GM15510 (cell line): ENCODE results near the gene METTL24.

Experiments used
- POLR2A ChIP-seq: IDR thresholded peaks from 3 replicates; pipeline ENCODE4 v1.6.1; 2011; ENCODE audit warnings: borderline replicate concordance; ENCODE audit not compliant: insufficient read length; ENCODE audit errors: extremely low read depth

METTL24 gene

DNA sequence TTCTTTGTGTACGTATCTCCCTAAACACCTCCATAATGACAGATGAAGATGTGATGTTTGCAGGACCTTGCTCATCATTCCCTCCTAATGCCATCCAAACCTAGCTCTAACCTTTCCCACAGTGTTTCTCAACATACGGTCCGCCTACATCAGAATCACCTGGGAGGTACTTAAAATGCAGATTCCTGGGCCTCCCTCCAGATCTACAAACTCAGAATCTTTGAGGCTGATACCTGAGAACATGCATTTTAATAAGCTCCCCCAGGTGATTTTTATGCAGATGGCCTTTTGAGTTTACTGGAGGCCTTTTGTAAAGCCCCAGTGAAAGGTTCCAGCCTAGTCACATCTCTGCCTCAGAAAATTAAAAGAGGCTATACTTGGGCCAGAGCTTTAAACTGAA lies 40.5 kb downstream of the METTL24 start:
- no peak for TF ChIP-seq POLR2A

DNA sequence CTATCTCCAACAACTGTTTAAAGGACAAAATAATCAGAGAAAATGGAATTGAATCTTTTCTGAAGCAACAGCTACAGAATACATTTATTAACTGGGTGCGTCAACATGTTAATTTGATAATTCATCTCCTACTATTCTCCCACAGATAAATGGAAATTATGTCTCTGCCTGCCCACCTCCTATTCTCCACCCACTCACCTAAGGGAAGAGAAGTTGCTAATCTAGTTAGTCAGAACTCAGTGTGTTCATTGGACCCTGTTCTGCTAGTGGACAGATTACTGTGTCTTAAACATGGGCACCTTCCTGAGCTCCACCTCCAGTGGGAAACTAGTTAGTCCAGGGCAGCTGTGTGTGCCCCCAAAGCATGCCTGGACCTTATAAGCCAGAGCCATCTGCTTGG lies 41.0 kb downstream of the METTL24 start:
- TF ChIP-seq POLR2A: no peak

DNA sequence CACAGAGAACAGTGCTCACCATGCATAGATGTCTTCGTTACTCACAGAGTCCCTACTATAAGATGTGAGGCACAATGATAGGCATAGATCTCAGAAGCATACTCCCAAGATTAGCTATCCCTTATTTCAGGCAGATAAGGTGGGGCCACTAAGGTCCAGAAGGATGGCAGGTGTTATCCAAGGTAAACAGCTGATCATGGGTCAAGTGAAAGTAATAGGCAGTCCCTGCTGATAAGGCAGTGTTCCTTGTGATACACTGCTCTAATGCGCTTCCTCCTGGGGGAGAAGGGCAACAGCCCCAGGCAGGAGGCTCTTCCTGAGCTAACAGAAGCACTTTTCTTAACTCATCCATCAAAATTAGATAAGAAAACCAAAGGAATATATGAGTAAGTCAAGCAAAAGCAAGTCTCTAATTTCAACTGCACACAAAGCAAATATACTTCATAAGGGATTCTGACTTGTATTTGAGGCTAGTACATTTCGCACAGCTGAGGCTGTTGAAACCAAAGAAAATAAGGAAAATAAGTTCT lies 42.2 kb downstream of the METTL24 start:
- no peak for TF ChIP-seq POLR2A

DNA sequence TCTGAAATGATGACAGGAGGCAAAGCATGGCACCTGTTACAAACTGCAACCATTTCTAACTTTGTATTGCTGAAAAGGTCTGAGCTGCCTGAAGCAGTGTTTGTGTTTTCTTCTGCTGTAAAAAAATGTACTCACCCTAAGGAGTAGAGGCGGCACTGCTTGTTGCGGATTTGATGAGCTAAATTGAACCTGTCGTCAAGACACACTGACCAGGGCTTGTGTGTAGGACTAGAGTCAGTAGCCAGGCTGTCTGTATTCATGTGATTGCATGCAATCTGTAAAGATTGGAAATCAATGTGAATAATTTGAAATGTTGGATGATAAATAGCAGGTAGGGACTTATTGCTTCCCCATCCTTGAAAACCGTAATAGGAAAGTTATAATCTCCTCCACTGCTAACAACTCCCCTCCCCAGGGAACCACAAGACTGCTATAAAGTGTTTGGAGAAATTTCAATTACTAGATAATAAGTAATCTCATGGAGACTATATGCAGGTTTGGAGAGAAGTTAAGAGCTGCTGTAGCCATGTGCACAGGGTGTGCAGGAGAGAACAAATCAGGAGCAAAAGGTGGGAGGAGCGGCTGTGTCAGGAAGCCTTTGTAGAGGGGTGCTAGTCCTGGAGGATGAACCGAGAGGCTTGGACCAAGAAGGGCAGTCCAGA lies 42.8 kb downstream of the METTL24 start:
- no peak for TF ChIP-seq POLR2A

DNA sequence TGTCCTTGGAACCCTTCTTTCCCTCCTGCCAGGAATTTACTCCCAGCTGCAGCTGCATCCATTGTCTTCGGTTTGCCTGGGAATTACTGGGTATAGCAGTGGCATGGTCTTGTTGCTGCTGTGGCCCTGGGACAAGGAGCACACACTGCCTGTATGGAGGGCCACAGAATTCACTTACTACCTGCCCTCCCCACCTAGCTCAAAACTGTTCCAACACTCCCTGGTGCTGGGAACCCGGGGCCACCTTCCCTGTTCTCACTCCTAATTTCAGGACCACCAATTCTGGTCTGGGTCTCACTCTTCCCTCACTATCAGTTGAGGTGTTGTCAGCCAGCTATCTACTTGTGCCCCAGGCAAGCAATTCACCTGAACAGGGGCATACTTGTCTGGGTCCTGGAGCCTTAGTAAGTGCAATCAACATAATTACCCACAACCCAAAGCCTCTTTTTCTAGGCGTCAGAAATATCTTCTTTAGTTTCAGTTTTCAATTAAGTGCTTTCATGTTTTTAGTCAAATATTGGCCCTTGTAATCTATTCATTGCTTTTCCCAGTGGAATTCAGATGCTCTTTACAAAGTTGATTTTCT lies 47.2 kb downstream of the METTL24 start:
- TF ChIP-seq POLR2A: no peak

DNA sequence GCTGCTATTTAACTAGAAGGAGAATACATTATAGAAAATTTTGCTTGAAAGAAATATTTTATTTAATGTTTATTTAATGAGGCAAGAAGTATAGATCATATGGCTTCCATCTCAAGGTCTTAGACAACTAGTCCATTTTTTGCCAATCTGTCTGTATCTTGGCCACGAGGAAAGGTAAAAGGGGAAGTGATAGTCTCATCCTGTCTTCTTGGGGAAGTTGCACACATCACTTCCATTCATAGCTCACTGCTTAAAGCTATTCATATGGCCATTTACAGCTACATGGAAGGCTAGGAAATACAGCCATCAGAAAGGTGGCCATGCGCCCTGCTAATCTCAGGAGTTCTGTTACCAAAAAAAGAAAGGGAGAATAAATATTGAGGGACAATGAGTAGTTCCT lies 50.8 kb downstream of the METTL24 start:
- TF ChIP-seq POLR2A: no peak

DNA sequence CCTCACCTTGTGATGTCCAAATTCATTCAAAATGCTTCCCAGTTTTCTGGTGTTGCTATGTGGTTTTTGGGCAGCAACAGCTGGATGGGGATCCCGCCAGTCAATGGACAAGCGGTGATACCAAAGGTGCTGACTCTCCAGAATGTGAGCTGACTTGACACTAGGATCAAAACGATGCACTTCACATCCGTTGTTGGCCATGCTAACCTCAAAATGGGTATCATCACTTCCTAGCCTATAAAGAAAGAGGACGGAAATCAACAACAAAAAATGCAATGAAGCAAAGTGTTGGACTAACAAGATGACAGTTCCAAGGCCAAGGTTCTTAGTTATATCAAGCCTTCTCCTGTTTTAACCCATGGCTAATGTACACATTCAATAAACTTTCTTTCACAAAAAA lies 59.2 kb downstream of the METTL24 start:
- no peak for TF ChIP-seq POLR2A

DNA sequence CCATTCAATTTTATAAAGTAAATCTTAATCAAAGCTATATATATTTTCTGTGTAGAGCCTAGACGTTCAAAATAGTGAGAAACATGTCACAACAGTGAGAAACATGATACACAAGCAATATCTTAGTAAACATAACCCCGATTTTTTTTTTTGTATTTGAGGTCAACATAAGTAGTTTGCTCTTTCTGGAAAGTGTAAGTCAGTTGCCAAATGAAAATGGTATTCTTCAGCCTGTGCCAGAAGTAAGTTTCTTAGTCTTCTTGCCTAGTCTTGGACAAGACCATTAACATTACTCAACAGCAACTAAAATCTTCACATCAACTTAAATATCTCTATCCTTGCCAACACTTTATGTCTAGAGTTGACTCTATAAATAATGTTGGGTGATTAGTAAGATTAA lies 59.7 kb downstream of the METTL24 start:
- TF ChIP-seq POLR2A: no peak

DNA sequence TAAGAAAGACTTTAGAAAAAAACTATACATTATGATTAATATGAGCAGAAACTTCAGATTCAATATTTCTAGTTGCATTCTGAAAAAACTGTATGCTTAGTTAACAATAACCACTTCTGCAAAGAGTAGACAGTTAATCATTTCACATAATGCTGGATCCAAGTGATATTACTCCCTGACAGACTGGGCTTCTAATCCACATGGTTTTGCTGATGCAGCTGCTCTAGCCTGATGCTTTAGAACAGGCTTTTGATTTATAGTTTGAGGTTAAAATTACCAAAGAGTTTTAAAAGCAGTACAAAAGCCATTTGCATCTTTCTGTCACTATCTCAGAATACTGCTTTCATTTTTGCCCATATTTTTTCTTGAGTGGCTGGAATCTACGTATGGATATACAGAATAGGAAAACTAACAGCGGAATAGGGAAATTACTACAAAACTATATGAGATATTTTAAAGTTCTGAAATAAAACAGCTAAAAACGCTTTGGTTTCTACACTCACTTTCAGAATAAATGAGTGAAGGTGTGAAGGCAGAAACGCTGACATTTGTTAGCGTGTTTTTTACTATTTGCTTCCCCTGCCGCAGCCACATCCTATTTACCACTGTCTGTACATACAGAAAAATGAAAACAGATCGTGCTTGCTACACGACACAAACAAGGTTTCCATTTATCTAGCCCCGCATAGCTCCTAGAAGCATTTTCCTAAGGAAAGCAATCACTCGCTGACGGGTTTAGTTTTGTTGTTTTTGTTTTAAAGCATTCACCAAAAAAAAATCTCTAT lies 61.7 kb downstream of the METTL24 start:
- TF ChIP-seq POLR2A: no peak

DNA sequence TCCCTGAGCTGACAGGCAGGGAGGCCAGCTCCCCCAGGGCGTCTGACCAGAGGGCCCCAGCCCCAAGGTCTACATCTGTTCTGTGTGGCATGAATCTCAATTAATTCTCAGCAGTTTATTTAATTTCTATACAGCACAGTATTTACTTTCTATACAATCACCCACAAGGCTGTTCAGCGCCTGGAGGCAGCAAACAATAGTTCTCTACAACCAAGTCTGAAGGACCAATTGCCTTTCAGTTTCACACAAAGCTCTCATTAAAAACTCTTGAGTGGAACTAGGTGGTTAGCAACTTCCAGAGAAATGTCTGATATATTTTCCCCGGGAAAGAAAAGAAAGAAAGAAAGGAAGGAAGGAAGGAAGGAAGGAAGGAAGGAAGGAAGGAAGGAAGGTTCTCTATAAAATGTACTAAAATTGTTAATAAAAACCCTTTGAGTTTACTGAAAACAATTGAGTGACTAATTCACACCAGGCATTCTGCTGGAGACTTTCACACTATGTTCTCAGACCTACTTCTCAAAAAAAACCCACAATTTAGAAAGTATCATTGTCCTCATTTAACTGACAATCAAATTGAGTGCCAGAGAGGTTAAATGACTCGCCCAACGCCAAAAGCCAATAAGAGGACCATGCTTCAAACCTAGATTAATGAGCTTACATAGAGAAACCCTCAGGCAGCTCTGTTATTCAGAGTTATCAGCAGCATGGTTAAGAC lies 62.5 kb downstream of the METTL24 start:
- TF ChIP-seq POLR2A: no peak

DNA sequence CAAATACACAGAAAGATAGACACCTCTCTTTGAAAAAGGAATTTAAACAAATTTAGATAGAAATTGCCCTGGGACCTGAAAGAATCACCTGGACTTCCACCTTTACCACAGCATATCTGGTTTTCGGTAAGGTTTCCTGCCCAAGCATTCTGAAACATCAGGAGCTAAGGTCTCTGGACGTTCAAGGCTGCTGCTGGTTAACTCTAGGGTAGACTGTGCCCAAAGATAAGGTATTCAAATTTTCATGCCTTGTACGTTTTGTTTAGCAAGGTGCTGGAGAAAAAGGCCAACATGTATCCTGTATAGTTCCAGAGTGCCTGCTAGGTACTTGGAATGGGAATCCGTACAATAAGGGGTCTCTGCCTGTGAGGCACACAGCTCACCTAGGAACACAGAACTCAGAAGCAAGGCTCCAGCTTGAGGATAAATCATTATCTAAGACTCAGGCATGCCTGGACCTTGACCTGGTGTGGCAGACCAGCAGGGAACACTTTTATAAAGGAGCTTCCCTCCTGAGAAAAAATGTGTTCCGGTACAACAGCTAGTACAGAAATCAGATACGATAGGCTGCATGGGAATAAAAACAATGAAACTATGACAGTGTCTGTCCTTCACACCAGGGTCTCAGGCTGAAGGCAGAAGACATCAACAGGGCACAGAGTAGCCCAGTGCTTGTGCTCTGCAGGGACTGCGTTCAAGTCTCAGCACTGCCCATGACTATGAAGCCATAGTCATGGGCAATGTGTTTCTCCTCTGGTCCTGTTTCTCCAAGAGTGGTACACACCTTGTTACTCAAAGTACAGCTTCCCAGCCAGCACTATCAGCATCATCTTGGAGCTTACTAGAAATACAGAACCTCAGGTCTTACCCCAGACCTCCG lies 70.4 kb downstream of the METTL24 start:
- no peak for TF ChIP-seq POLR2A

DNA sequence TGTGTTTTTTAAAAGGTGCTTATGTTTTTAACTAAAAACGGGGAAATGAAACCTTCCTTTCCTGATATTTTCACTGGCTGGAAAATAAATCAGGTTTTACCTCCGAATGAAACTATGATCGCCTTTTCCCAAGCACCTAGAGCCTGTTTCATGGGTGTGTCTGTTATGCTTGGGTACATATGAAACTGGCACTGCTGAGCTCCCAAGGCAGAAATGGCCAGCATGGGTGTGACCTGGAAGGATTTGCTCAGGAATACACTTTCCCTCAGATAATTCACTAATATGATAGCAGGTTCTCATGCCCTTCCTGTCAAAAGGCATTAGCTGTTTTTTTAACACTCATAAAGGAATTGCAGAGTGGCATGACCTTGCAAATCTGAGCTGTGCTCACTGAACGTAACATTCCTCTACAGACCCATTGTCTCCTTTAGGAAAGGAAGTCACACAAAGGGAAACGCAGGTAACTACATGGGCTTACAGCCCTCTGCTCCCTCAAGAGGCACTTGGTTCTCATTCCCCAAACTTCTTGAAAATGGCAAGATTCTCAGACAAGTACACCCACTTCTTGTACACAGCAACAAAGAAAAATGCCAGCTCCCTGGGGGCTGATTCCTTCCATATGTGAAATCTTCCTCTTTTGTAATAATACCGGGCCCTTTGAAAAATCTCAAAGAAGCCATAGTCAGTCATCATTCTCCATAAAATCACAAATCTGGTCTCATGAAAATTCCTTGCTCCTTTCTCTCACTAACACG lies 72.7 kb downstream of the METTL24 start:
- TF ChIP-seq POLR2A: no peak

DNA sequence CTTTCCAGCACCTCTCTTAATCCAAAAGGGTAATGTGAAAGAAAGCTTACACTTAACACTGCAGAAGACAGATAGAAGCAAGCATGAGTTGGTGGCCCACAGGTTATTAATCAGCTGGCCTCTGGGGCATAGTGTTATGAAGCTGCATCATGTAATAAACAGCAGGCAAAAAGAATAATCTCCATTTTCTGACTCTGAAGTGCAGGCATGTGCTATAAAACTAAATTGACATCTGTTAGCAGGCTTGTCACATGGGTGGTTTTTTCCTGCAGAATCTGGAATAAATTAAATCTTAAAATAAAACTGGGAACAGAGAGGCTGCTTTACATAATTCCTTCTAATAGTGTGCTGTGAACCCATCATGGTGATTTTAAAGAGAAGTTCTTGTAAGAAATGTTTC lies 73.3 kb downstream of the METTL24 start:
- no peak for TF ChIP-seq POLR2A
